Measurements from ENCODE around the gene SWSAP1.
A peak's percentile ranks its signal among the peaks of the same experiment; 100 is the strongest.
"Not testable (repeated sequence)": the region's sequence is repeated elsewhere in the genome, so short reads cannot be mapped to it uniquely, and the experiment has no call there.

SWSAP1 gene

DNA sequence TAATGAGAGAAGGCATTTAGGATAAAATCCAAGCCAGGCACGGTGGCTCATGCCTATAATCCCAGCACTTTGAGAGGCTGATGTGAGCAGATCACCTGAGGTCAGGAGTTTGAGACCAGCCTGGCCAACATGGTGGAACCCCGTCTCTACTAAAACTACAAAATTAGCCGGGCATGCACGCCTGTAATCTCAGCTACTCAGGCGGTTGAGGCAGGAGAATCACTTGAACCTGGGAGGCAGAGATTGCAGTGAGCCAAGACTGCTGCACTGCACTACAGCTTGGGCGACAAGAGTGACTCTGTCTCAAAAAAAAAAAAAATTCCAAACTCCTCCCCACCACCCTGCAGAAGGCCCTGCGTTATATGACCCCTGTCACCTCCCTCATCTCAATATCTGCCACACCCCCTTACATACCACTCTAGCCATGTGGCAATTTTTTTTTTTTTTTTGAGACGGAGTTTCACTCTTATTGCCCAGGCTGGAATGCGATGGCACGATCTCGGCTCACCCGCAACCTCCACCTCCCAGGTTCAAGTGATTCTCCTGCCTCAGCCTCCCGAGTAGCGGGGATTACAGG lies 4.9 kb downstream of the SWSAP1 start:
- not testable (repeated sequence) for DNase-seq

DNA sequence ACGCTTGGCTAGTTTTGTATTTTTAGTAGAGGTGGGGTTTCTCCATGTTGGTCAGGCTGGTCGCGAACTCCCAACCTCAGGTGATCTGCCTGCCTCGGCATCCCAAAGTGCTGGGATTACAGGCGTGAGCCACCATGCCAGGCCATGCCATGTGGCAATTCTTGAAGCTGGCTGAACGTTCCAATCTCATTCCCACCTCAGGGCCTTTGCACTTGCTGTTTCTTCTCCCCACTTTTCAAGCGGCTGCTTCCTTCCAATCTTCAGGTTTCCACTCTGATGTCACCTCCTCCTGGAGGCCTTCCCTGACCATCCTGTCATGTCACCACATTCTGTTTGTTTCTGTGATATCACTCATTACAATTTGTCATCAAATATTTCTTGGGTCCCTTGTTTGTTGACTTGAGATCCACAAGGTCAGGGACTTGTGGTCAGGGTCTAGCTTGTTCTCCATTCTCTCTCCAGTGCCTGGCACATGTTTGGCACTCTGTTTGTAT lies 5.4 kb downstream of the SWSAP1 start:
- no peak for DNase-seq

DNA sequence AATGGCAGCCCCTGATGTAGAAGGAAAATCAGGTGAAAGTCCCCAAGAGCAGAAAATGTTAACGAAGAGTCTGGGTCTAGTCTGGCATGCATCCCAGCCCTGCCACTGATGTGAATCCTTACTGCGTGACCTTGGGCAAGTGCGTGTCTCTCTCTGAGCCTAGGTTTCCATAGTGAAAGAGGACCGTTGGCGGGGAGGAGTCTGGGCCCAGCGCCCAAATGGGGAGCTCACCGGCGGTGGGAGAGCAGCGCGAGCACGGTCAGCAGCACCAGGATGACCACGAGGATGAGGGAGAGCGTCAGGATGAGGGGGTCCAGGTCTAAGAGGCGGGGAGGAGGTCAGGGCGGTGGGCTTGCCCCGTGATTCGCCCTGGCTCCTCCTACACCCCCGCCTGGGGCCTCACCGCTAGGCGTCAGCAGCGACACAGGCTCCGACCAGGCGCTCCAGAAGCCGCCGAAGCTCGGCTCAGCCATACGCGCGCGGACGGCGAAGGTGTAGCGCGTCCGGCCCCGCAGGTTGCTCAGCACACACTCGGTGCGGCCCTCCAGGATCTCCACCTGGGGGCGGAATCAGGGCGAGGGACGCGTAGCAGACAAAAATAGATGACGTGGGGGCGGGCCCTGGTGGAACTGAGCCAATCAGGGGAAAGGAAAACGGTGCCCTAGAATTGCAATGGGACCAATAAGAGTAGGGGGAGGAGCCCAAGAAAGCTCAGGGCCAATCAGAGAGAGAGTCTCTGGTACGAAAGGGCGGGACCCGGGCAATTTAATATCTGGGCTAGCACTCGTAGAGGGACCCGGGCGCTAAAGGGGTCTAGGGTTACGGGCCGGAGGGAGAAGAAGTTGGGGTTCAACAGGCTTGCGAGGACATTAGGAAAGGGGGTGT lies 6.4 kb downstream of the SWSAP1 start:
- DNase-seq, result no peak

GRCh38 chr19:11382898-11383705 lies 8.6 kb downstream of the SWSAP1 start:
- peak; percentile 100 for DNase-seq

GRCh38 chr19:11383706-11384048 lies 9.2 kb downstream of the SWSAP1 start:
- DNase-seq, result no peak

DNA sequence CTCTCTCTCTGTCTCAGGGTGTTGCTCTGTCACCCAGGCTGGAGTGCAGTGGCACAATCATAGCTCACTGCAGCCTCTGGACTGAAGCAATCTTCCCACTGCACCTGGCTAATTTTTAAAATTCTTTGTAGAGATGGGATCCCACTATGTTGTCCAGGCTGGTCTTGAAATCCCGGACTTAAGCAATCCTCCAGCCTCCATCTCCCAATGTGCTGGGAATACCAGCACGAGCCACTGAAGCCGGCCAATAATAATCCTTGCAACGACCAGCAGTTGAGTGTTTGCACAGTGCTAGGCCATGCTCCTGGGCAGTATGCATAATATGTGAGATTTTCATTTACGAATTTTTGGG lies 10.3 kb downstream of the SWSAP1 start:
- peak; percentile 67 for DNase-seq

- no peak for DNase-seq
Observed at GRCh38 chr19:11387162-11388034, 12.9 kb downstream of the SWSAP1 start.

DNA sequence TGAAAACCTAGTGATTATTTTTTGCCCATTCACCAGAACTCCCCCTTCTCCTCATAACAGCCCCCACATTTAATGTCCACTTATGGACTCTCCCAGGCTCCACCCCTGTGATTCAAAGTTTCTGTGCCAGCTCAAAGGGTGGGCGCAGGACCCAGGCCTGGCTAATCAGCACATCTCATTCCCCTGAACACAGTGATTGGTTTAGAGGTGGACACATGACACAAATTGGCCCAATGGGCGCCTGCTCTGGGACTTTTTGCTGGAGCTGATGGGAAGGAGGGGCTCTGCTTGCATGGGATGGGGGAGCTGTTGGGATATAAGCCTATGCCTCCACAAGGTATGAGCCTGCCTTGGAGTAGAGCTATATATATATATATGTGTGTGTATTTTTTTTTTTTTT lies 15.9 kb downstream of the SWSAP1 start:
- DNase-seq, result no peak

DNA sequence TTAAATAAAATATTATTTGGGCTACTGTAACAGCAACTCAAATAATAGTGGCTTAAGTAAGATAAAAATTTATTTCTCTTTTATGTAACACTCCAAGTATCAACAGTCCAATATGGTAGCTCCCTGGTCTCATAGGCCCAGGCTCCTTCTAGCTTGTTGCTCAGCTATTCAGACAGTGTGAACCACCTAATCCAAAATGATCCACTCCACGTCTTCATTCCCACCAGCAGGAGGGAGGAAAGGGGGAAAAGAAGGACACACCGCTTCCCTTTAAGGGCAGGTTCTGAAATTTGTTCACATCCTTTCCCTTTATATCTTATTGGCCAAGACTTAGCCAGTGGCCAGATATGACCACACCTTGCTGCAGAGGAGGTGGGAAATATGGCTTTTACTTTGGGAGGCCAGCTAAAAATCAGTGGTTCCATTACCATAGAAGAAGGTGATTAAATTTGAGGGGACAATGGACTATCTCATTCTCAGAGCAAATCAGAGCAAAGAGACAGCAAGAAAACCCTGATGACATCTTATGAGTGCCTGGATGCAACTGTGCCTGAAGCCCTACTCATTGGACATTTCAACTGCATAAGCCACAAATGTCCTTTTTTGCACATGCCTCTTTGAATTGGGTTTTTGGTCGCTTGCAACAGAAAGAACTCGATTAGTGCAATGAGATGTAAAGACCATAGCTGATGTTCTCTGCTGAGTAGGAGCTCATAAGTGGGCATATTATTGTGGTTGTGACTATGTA lies 16.6 kb downstream of the SWSAP1 start:
- DNase-seq, result peak; percentile 66

DNA sequence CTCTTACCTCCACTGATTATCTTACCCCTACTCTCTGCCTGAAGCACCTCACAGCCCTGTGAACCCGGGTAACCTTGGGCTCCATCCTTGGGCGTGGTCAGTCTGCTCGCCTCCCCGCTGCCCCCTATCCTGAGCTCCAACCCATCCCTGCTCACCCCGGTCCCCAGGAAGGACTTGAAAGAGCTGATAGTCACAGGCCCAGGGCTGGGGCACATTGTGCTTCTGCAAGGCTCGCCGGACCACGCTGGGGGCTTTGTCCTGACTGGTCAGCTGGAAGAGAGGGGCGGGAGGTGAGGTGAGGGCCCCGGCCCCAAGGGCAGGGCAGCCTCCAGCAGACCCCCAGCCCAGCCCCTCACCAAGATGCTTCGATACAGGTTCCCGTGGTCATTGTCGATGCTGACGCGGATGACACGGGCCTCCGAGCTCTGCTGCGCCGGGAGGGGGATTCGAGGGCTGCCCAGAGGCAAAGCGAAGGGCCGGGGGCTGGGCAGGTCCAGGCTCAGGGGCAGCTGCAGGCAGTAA lies 22.7 kb downstream of the SWSAP1 start:
- no peak for DNase-seq

- DNase-seq, result no peak
Observed at GRCh38 chr19:11399667-11400066, 25.2 kb downstream of the SWSAP1 start.

GRCh38 chr19:11400798-11401197 lies 26.3 kb downstream of the SWSAP1 start:
- no peak for DNase-seq

DNA sequence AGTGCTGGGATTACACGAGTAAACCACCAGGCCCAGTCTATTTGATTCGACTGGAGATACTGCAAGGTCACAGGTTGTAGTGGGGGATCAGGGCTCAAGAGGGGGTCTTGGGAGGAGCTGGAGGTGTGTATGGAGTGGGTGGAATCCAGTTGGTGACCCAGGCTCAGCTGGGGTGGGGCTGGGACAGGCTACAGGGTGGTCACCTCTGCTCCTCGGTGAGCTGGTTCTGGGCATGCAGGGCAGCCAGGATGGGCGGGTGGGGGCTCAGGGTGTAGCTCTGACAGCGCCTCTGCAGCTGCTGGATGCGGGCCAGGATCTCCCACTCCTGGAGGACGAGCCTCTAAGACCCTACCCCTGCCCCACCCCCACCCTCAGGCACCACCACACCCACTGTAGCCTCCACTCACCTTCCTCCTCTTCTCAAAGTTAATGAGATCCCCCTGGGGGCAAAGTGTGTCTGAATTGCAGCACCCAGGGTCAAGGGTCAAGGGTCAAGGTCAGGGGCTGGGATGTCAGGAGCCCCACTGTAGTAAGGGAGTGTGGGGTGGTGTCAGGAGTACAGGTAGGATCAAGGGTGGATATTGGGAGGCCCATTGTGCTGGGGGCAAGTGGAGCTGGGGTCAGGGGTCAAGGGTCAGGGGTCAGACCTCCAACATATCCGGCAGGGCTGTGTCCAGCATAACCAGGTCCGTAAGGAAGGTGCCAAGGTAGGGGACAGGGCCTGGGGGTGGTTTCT lies 27.5 kb downstream of the SWSAP1 start:
- DNase-seq, result no peak

GRCh38 chr19:11404588-11405222 lies 30.2 kb downstream of the SWSAP1 start:
- no peak for DNase-seq

- DNase-seq, result no peak
Observed at GRCh38 chr19:11405846-11406643, 31.6 kb downstream of the SWSAP1 start.

GRCh38 chr19:11406703-11407236 lies 32.3 kb downstream of the SWSAP1 start:
- not testable (repeated sequence) for DNase-seq

GRCh38 chr19:11408591-11408990 lies 34.1 kb downstream of the SWSAP1 start:
- no peak for DNase-seq

DNA sequence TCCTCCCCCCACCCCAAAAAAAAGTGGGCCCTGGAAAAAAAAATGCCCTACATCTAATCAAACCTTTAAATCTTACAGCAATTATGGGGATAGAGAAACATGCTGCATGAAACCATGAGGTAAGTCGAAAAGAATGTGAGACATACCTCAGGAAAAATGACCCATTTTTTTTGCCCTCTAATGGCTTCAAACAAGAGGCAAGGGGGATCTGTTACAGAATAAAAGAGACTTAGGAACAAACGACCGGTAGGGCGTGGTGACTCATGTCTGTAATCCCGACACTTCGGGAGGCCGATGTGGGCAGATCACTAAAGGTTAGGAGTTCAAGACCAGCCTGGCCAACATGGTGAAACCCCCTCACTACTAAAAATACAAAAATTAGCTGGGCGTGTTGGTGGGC lies 36.2 kb downstream of the SWSAP1 start:
- no peak for DNase-seq

GRCh38 chr19:11414544-11414943 lies 40.1 kb downstream of the SWSAP1 start:
- DNase-seq, result no peak

All from OCI-M1 (cell line).